WTC11 (cell line): ENCODE measurements around the gene SBF1. TPM values are rescaled to one million over a fixed set of nuclear protein-coding genes. Genes with fewer than 3 reads are reported as not detected.

Source experiments
- ATAC-seq: fragments of 200-7000 bp; cut with Tn5 transposase; 2 replicates; pipeline ENCODE4 v1.10.0; 2021; ENCODE audit warnings: mild to moderate bottlenecking, moderate library complexity
- CTCF ChIA-PET: fragments of 300-600 bp; sonication (Branson Sonifier 250); formaldehyde crosslinking; loops from one replicate; lab custom pipeline; 2021; ENCODE audit warnings: antibody characterized with exemption; lab: Charles Lee
- POLR2A ChIA-PET: fragments of 350-600 bp; sonication (Branson Sonifier 250); formaldehyde crosslinking; loops from one replicate; lab custom pipeline; 2021; ENCODE audit warnings: antibody characterized with exemption; lab: Charles Lee
- DNase-seq: peaks from one replicate; pipeline ENCODE4 v3.0.0; 2021; ENCODE audit warnings: low spot score
- H3K27ac Mint-ChIP-seq: 2 replicates; pipeline ENCODE4 v1.8.0; 2021; ENCODE audit warnings: mixed read lengths
- H3K27me3 Mint-ChIP-seq: 2 replicates; pipeline ENCODE4 v1.8.0; 2021; ENCODE audit warnings: low read depth, mild to moderate bottlenecking, moderate library complexity, mixed read lengths
- H3K36me3 Mint-ChIP-seq: 2 replicates; pipeline ENCODE4 v1.8.0; 2021; ENCODE audit warnings: mixed read lengths
- H3K4me1 Mint-ChIP-seq: 2 replicates; pipeline ENCODE4 v1.8.0; 2022; ENCODE audit warnings: mixed read lengths
- H3K4me3 Mint-ChIP-seq: 2 replicates; pipeline ENCODE4 v1.8.0; 2021; ENCODE audit warnings: mild to moderate bottlenecking, moderate library complexity, mixed read lengths
- H3K9me3 Mint-ChIP-seq: 2 replicates; pipeline ENCODE4 v1.8.0; 2021; ENCODE audit warnings: mixed read lengths
- ELF4 ChIP-seq: sonication (generic); formaldehyde crosslinking; IDR thresholded peaks from 2 replicates; pipeline ENCODE4 v1.8.1; 2022; ENCODE audit warnings: low read depth, mild to moderate bottlenecking, moderate library complexity, missing genetic modification reagents
- GTF2I ChIP-seq: fragments of 250-450 bp; sonication (Bioruptor Pico); conservative IDR thresholded peaks from 2 replicates; pipeline ENCODE4 v1.4.0; 2021; ENCODE audit warnings: mild to moderate bottlenecking
- IRF2 ChIP-seq: sonication (generic); formaldehyde crosslinking; IDR thresholded peaks from 2 replicates; pipeline ENCODE4 v1.8.0; 2022; ENCODE audit warnings: low read depth, missing genetic modification reagents, borderline replicate concordance
- JAZF1 ChIP-seq: fragments of 250-450 bp; sonication (Bioruptor Pico); IDR thresholded peaks from 2 replicates; pipeline ENCODE4 v1.9.0; 2021; ENCODE audit warnings: moderate library complexity, mild to moderate bottlenecking, inconsistent platforms
- KAT7 ChIP-seq: sonication (generic); formaldehyde crosslinking; IDR thresholded peaks from 2 replicates; pipeline ENCODE4 v1.8.1; 2023; ENCODE audit warnings: missing genetic modification reagents, mild to moderate bottlenecking, borderline replicate concordance
- NFE2L1 ChIP-seq: sonication (generic); formaldehyde crosslinking; IDR thresholded peaks from 2 replicates; pipeline ENCODE4 v1.8.1; 2023; ENCODE audit warnings: missing genetic modification reagents
- PRDM15 ChIP-seq: sonication (generic); formaldehyde crosslinking; IDR thresholded peaks from 2 replicates; pipeline ENCODE4 v1.8.0; 2022; ENCODE audit warnings: missing genetic modification reagents
- PRRX2 ChIP-seq: fragments of 250-450 bp; sonication (Bioruptor Pico); IDR thresholded peaks from 2 replicates; pipeline ENCODE4 v1.8.0; 2021; ENCODE audit warnings: mild to moderate bottlenecking
- SOX15 ChIP-seq: fragments of 250-450 bp; sonication (Bioruptor Pico); IDR thresholded peaks from 2 replicates; pipeline ENCODE4 v1.9.0; 2021; ENCODE audit warnings: mild to moderate bottlenecking
- ZNF425 ChIP-seq: fragments of 250-450 bp; sonication (Bioruptor Pico); conservative IDR thresholded peaks from 2 replicates; pipeline ENCODE4 v1.9.0; 2021; ENCODE audit warnings: mild to moderate bottlenecking
- ZNF512 ChIP-seq: sonication (generic); formaldehyde crosslinking; IDR thresholded peaks from 2 replicates; pipeline ENCODE4 v1.8.1; 2022; ENCODE audit warnings: missing genetic modification reagents, borderline replicate concordance
- total RNA-seq: library from RNA; stranded (reverse); gene quantifications from 3 replicates; pipeline ENCODE4 v1.2.3, GENCODE V29; 2021
- TF ChIP-seq, protein P1 (sequence below): fragments of 250-450 bp; sonication (Bioruptor Pico); IDR thresholded peaks from 2 replicates; pipeline ENCODE4 v1.8.0; 2021; ENCODE audit warnings: mild to moderate bottlenecking
- TF ChIP-seq, protein P2 (sequence below): sonication (generic); formaldehyde crosslinking; IDR thresholded peaks from 2 replicates; pipeline ENCODE4 v1.8.0; 2023; ENCODE audit warnings: mild to moderate bottlenecking, missing genetic modification reagents
- TF ChIP-seq, protein P3 (sequence below): sonication (generic); formaldehyde crosslinking; conservative IDR thresholded peaks from 2 replicates; pipeline ENCODE4 v1.8.1; 2023; ENCODE audit warnings: mild to moderate bottlenecking, low read depth, missing genetic modification reagents, moderate library complexity
- TF ChIP-seq, protein P4 (sequence below): sonication (generic); formaldehyde crosslinking; IDR thresholded peaks from 2 replicates; pipeline ENCODE4 v1.8.0; 2023; ENCODE audit warnings: missing genetic modification reagents

SBF1 gene
- total RNA-seq, 1 experiment from 2014 or later: 108 TPM

DNA sequence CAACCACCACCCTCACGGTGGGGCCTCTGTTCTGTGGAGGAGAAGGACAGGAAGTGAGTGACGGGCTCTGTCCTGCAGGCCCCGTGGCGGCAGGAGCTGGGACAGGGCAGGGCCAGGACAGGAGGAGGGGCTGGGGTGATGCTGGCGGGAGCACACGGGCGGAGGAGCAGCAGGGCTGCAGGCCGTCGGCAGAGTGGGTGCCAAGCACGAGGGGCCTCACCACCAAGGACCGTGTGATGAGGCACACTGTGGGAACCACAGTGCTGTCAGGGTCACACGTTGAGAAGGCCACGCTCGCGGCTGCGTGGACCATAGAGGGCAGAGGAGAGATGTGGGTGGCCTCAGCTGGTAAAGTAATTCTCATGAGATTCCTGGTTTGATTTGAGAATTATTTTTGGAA, 42.1 kb upstream of the SBF1 start:
- Mint-ChIP-seq H3K4me1 (no peaks in the 10 kb centered on the region), H3K27ac (no peak overlapping the region), H3K4me3 (no peak overlapping the region), H3K27me3 (no peaks in the 10 kb centered on the region), H3K9me3 (no peaks in the 10 kb centered on the region), H3K36me3 (peaks cover 15% of the 10 kb centered on the region)
- ATAC-seq: no peak
- TF ChIP-seq, protein P1, sequence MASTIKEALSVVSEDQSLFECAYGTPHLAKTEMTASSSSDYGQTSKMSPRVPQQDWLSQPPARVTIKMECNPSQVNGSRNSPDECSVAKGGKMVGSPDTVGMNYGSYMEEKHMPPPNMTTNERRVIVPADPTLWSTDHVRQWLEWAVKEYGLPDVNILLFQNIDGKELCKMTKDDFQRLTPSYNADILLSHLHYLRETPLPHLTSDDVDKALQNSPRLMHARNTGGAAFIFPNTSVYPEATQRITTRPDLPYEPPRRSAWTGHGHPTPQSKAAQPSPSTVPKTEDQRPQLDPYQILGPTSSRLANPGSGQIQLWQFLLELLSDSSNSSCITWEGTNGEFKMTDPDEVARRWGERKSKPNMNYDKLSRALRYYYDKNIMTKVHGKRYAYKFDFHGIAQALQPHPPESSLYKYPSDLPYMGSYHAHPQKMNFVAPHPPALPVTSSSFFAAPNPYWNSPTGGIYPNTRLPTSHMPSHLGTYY (CRISPR knock-in tag): no peak
- ChIA-PET CTCF (interaction anchor here (0.8 to 0.9 kb wide), 3 partner anchors 8 to 103 kb away, joined by 3 read pairs; partner anchors contain the start of gene SCO2), POLR2A (no interaction called here)
- DNase-seq: no peak

- DNase-seq (no peak), ATAC-seq (no peak)
- H3K27me3 Mint-ChIP-seq: no peaks in the 10 kb centered on the region
- peaks cover 15% of the 10 kb centered on the region for H3K36me3 Mint-ChIP-seq
- ChIA-PET CTCF (interaction anchor here (0.7 kb wide), 1 partner anchor 10 kb away, joined by 3 read pairs; no protein-coding TSS in a partner anchor), POLR2A (interaction anchor here (0.7 kb wide), 1 partner anchor 53 kb away, joined by 4 read pairs; no protein-coding TSS in a partner anchor)
- no peak overlapping the region for H3K4me3 Mint-ChIP-seq
- no peak overlapping the region for H3K27ac Mint-ChIP-seq
- TF ChIP-seq NFE2L1 (CRISPR knock-in tag) (no peak), GTF2I (CRISPR knock-in tag) (no peak), ZNF512 (CRISPR knock-in tag) (no peak), ZNF425 (no peak)
- TF ChIP-seq, protein P2, sequence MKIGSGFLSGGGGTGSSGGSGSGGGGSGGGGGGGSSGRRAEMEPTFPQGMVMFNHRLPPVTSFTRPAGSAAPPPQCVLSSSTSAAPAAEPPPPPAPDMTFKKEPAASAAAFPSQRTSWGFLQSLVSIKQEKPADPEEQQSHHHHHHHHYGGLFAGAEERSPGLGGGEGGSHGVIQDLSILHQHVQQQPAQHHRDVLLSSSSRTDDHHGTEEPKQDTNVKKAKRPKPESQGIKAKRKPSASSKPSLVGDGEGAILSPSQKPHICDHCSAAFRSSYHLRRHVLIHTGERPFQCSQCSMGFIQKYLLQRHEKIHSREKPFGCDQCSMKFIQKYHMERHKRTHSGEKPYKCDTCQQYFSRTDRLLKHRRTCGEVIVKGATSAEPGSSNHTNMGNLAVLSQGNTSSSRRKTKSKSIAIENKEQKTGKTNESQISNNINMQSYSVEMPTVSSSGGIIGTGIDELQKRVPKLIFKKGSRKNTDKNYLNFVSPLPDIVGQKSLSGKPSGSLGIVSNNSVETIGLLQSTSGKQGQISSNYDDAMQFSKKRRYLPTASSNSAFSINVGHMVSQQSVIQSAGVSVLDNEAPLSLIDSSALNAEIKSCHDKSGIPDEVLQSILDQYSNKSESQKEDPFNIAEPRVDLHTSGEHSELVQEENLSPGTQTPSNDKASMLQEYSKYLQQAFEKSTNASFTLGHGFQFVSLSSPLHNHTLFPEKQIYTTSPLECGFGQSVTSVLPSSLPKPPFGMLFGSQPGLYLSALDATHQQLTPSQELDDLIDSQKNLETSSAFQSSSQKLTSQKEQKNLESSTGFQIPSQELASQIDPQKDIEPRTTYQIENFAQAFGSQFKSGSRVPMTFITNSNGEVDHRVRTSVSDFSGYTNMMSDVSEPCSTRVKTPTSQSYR (CRISPR knock-in tag): no peak
- no peaks in the 10 kb centered on the region for H3K4me1 Mint-ChIP-seq
- no peaks in the 10 kb centered on the region for H3K9me3 Mint-ChIP-seq
Measured at GRCh38 chr22:50516068-50516467, 41.2 kb upstream of the SBF1 start.

DNA sequence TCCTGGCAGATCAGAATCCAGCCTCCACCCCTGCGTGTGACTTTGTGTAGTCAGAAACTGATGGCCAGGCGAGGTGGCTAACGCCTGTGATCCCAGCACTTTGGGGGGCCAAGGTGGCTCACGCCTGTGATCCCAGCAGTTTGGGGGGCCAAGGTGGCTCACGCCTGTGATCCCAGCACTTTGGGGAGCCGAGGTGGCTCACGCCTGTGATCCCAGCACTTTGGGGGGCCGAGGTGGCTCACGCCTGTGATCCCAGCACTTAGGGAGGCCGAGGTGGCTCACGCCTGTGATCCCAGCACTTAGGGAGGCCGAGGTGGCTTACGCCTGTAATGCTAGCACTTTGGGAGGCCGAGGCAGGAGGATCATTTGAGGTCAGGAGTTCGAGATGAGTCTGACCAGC, 38.3 kb upstream of the SBF1 start:
- peaks cover 10% of the 10 kb centered on the region for H3K4me1 Mint-ChIP-seq
- DNase-seq: no peak
- ChIA-PET CTCF (no interaction called here), POLR2A (no interaction called here)
- no peak for ATAC-seq
- no peak overlapping the region for H3K4me3 Mint-ChIP-seq
- TF ChIP-seq, protein P3, sequence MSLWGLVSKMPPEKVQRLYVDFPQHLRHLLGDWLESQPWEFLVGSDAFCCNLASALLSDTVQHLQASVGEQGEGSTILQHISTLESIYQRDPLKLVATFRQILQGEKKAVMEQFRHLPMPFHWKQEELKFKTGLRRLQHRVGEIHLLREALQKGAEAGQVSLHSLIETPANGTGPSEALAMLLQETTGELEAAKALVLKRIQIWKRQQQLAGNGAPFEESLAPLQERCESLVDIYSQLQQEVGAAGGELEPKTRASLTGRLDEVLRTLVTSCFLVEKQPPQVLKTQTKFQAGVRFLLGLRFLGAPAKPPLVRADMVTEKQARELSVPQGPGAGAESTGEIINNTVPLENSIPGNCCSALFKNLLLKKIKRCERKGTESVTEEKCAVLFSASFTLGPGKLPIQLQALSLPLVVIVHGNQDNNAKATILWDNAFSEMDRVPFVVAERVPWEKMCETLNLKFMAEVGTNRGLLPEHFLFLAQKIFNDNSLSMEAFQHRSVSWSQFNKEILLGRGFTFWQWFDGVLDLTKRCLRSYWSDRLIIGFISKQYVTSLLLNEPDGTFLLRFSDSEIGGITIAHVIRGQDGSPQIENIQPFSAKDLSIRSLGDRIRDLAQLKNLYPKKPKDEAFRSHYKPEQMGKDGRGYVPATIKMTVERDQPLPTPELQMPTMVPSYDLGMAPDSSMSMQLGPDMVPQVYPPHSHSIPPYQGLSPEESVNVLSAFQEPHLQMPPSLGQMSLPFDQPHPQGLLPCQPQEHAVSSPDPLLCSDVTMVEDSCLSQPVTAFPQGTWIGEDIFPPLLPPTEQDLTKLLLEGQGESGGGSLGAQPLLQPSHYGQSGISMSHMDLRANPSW (CRISPR knock-in tag): no peak
- no peak for TF ChIP-seq PRDM15 (CRISPR knock-in tag)
- no peak for TF ChIP-seq ELF4 (CRISPR knock-in tag)
- TF ChIP-seq PRRX2 (CRISPR knock-in tag): no peak
- no peak for TF ChIP-seq IRF2
- no peak for TF ChIP-seq JAZF1 (CRISPR knock-in tag)
- TF ChIP-seq, protein P4, sequence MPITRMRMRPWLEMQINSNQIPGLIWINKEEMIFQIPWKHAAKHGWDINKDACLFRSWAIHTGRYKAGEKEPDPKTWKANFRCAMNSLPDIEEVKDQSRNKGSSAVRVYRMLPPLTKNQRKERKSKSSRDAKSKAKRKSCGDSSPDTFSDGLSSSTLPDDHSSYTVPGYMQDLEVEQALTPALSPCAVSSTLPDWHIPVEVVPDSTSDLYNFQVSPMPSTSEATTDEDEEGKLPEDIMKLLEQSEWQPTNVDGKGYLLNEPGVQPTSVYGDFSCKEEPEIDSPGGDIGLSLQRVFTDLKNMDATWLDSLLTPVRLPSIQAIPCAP: no peak
- no peak for TF ChIP-seq SOX15 (CRISPR knock-in tag)
- no peak for TF ChIP-seq KAT7
- H3K27ac Mint-ChIP-seq: no peak overlapping the region
- no peaks in the 10 kb centered on the region for H3K9me3 Mint-ChIP-seq
- H3K27me3 Mint-ChIP-seq: no peaks in the 10 kb centered on the region
- peaks cover 8% of the 10 kb centered on the region; the same call in 1 of the 2 replicates for H3K36me3 Mint-ChIP-seq
